Fibroblast of gingiva (primary cell): ENCODE measurements around the gene DOCK1.

Experiments
- DNase-seq: peaks from one replicate; pipeline ENCODE4 v3.0.0-alpha.2; 2011; ENCODE audit warnings: low read depth

Gene DOCK1

DNA sequence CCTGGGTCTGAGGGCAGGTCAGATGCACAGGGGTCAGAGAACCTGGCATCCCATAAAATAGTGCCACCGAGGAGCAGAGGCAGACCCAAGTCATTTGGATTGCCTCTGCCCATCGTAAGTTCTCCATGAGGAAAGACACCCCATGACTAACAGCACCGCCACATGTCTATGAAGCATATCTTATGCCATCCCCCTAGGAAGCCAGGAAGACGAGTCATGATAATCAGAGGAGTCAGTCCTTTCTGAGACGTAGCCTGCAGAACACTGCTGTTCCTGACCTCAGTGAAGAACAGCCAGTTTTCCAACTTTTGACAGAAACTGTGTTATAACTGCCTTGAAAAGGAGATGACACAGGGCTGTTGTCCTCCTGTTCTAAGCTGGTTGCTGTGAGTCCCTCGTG is 239.9 kb downstream of the DOCK1 start:
- peak; percentile 46 for DNase-seq

DNA sequence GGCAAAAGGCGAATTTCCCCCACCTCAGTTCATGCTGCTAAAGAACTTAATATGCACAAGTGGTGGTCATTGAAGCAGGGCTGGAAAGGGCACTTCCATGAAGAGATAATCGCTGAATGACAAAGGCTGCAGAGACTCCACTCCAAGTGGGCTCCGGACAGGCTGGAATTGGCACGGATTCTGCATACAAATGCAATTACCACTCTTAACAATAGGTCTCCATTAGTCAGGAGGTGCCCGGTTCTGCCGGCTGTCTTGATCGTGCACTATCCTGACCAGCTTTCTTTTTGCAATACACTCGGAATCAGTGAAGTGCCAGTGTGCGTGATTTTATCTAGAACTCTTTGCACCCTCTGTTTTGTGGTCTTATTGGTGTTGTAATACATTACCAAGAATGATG is 241.4 kb downstream of the DOCK1 start:
- no peak for DNase-seq

- DNase-seq, result peak; percentile 65
Measured at GRCh38 chr10:127148066-127148932, 243.1 kb downstream of the DOCK1 start.

DNA sequence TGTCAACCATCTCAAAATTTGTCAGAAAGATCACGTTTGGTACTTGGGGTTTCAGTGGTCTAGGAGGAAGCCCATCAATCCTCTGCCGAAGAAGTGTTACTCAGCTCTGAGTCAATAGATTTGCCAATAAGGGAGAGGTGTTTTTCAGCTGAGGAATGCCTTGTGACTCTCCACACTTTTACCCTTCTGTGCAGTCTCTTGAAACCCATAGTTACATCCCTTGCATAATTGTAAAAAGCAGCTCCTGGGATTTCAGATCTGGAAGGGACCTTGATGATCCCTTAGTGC is 243.6 kb downstream of the DOCK1 start:
- DNase-seq, result peak; percentile 51

GRCh38 chr10:127149501-127150081 is 244.4 kb downstream of the DOCK1 start:
- DNase-seq, result peak; percentile 32

- DNase-seq, result no peak
Measured at GRCh38 chr10:127150136-127150535, 244.9 kb downstream of the DOCK1 start.

DNA sequence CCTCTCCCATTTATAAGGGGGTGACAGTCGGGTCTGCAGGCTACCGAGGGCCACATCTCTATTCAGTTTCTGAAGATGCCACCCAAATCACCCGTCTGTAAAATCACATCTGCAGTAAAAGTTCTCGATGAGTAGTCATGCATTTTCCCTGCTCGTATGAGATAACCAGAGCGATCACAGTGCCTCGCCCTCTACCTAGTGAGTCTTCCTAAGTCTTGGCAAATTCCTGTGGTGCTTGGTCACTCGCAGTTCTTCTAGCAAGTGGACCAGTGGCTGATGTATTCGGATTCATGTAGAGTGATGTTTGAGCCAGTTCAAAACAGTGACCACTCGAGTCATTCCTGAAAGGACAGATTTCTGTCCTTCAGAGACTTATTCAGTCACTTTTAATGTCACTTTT is 246.3 kb downstream of the DOCK1 start:
- DNase-seq, result no peak

DNA sequence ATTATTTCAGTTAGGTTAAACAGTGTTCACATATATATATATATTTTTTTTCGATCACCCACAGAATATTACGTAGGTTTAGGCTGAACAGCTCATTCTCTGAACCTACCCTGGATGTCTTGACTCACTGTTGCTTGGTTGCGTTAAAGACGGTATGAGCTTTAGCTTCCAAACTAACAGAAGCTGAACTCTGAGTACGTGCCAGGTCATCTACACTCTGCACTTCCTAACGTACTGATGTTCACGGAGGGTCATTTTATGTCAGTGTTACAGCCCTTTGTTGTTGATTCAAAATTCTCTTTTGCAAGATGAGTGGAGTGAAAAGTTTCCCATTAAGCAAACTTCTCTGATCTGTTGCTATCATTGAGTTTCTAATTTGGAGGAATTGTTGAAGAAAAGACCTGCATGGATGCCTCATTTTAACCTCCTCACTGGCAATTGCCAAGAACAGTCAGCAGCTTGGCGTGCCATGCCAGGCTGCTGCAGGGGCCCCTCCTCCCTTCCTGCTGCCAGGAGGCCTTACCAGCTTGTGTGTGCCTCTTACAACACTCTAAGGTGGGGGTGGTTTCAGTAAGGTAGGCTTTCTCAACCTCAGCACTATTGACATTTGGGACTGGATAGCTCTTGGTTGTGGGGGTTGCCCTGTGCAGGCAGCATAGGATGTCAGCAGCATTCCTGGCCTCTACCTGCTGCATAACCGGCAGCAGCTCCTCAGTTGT is 246.9 kb downstream of the DOCK1 start:
- peak; percentile 14 for DNase-seq

GRCh38 chr10:127153181-127153580 is 248.0 kb downstream of the DOCK1 start:
- DNase-seq, result peak; percentile 23

GRCh38 chr10:127154831-127155620 is 249.8 kb downstream of the DOCK1 start:
- DNase-seq, result peak; percentile 19

DNA sequence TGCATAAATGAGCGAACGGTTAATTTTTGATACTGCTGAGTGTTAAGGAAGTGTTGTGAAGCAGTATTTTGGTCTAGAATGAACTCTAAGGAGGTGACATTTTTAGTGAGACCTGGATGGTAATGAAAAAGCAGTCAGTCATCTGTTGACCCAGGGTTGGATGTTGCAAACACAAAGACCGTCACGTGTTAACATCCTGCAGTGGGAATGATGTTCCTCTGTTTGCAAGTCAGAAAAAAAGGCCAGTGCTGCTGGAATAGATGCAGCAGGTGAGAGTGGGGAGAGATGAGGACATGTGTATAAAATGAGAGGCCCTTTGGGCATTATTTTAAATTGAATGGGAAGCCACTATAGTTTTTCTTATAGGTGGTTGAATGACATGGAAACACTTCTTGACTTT is 251.9 kb downstream of the DOCK1 start:
- no peak for DNase-seq

GRCh38 chr10:127157506-127158200 is 252.4 kb downstream of the DOCK1 start:
- no peak for DNase-seq

- DNase-seq, result no peak
Measured at GRCh38 chr10:127158662-127159061, 253.4 kb downstream of the DOCK1 start.

DNA sequence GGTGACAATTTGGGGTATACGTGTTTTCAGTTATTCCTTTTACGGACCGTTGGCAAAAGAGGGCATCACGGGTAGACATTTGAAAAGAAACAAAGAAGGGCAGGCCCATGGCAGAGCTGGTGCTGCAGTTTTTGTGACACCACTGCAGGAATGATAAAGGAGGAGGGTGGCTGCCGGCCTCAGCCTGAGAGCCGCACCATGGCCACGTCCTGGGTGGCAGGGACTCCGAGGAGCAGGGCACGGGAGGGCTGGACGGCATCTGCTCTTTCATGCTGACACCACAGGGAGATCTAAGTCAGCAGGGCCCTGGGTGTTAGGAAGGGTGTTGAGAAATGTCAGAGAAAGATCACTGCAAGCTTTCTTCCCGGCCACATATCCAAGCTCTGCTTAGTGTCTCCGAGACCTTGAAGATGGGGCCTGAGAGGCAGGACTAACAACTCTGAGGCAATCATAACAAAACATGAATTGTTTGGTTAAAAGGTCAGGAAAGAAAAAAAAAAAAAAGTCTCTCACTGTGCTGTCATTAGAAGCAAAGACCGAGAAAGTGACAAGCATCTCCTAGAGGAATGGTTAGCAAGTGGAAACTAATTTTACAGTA is 254.5 kb downstream of the DOCK1 start:
- no peak for DNase-seq

GRCh38 chr10:127161482-127161881 is 256.3 kb downstream of the DOCK1 start:
- DNase-seq, result no peak

DNA sequence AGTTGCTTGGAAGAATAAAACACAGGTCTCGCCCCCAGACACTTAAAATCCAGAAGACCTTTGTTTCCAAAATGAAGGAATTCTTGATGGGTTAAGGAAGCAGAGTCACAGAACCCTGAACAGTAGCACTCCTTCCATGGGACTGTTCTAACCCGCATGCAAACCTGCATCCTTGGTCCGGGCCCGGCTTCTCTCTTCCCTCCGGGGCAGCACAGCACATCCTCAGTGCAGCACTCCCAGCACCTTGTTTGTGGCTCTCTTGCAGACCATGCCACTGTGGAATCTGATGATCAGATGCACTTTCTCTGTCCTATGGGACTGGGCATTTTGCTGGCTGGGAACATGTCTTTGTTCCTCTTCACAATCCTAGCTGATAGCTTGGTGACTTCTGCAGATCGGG is 257.6 kb downstream of the DOCK1 start:
- no peak for DNase-seq

GRCh38 chr10:127168261-127168660 is 263.0 kb downstream of the DOCK1 start:
- no peak for DNase-seq

- DNase-seq, result no peak
Measured at GRCh38 chr10:127174866-127175265, 269.6 kb downstream of the DOCK1 start.

- no peak for DNase-seq
Measured at GRCh38 chr10:127175357-127176110, 270.3 kb downstream of the DOCK1 start.

GRCh38 chr10:127176649-127177048 is 271.4 kb downstream of the DOCK1 start:
- DNase-seq, result no peak
